Spleen (tissue), 7 donors: Measurements from ENCODE around the gene ITGB8.

Source experiments
- CTCF ChIP-seq, 11 experiments: fragments of 200-600 bp in 7 of 11; fragments of 450-650 bp in 4 of 11; sonication (generic) in 4 of 11; IDR thresholded peaks in 8 of 11; conservative IDR thresholded peaks in 3 of 11; 1 replicate in 7 of 11; 2 replicates in 4 of 11; pipeline versions ENCODE4 v1.4.0 to v1.8.0; 2016 to 2021; ENCODE audit warnings: antibody characterized with exemption in 11 of 11, inconsistent platforms in 4 of 11, mild to moderate bottlenecking in 1 of 11
- POLR2A ChIP-seq, 3 donors: fragments of 450-650 bp; IDR thresholded peaks; one replicate each; pipeline ENCODE4 v1.5.1; 2017; ENCODE audit warnings: antibody characterized with exemption in 3 of 3, mild to moderate bottlenecking in 1 of 3
- donor health status: DM: no; HTN: no; CAD: no; lungs with moderate emphysema.
- donor health status: DM: no; HTN: no; CAD: no.
- donor health status: DM: no; HTN: no; CAD: no.

- TF ChIP-seq CTCF (IDR thresholded peaks at IDR 0.05 in 8 of 11, conservative IDR thresholded peaks at IDR 0.05 in 3 of 11) = no peak
- TF ChIP-seq POLR2A (IDR thresholded peaks at IDR 0.05) = no peak
Measured at GRCh38 chr7:20346577-20346976, 15.9 kb downstream of the ITGB8 start.
